Measurements from ENCODE around the gene PAM.

- TF ChIP-seq POLR2AphosphoS5 (IDR thresholded peaks at IDR 0.05; ENCODE audit: low read depth) (no peak), CTCF (IDR thresholded peaks at IDR 0.05; ENCODE audit: insufficient read depth, low read length) (no peak), REST (IDR thresholded peaks at IDR 0.05; ENCODE audit: insufficient replicate concordance, low read depth) (no peak), GABPA (IDR thresholded peaks at IDR 0.05; ENCODE audit: low read depth) (no peak), SPI1 (IDR thresholded peaks at IDR 0.05; ENCODE audit: borderline replicate concordance, low read depth) (no peak)
Measured at GRCh38 chr5:103066326-103066725, 311.2 kb downstream of the PAM start.
